Measurements from ENCODE around the gene MRPL38. TPM values are rescaled to one million over a fixed set of nuclear protein-coding genes. Genes with fewer than 3 reads are reported as not detected.

MRPL38 gene
- total RNA-seq, 1 donor from 2014 or later, result 65.6 TPM

DNA sequence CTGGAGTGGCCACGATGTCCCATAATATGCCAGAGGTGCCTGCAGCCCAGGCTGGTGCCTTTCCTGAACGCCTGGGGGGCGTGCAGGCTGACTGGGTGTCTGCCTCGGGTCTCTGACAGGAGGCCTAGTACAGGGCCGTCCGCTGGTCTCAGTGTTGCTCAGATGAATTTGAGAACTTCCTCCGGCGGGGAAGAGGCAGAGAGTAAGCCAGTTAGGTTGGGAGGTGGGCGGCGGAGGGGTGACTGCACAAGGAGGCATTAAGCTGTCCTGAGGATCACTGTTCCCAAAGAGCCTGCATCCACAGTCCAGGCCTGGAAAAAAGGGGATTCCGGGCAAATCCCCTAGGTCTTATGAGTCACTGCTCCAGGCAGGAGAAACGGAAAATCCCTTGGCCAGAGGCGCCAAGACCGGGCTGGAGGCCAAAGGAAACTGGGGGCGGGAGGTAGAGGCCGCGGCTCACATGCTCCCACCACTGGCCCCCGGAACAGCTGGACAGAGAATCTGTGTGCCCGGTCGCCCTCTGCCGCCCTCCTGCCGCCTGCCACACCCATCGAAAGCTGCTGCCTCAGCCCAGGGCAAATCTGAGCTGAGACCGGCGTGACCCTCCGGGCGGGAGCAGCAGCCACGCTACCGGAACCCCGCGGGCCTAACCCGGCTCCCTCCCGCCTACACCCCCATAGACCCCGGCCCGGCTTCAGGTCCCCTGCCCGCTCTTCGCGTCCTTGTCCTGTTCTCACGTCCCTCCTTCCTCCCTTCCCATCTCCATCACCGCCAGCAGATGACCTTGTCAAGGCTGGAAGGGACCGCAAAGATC, 27.5 kb downstream of the MRPL38 start:
- FAIRE-seq, result no peak
- H3K4me3 ChIP-seq (ENCODE audit: insufficient read depth, low read depth, low read length), result peak overlapping the region; percentile 56
- Mint-ChIP-seq H3K9me3 (ENCODE audit: unreplicated experiment) (no peaks in the 10 kb centered on the region), H3K4me3 (ENCODE audit: unreplicated experiment) (peak overlapping the region; percentile 78), H3K4me1 (ENCODE audit: low read depth, unreplicated experiment) (peaks cover 13% of the 10 kb centered on the region), H3K27ac (ENCODE audit: unreplicated experiment) (peak overlapping the region; percentile 75), H3K27me3 (ENCODE audit: low read depth, unreplicated experiment) (peaks cover 15% of the 10 kb centered on the region), H3K36me3 (ENCODE audit: low read depth, unreplicated experiment) (peaks cover 2% of the 10 kb centered on the region)
- no peaks in the 10 kb centered on the region for H3K79me2 ChIP-seq (ENCODE audit: insufficient read depth, low read length)
- peak overlapping the region; percentile 82 for H3K27ac ChIP-seq (ENCODE audit: low read depth, low read length)
- no peaks in the 10 kb centered on the region for H3K9me3 ChIP-seq (ENCODE audit: insufficient read depth, low read depth, low read length)
- H2AFZ ChIP-seq (ENCODE audit: low read depth, low read length), result peak overlapping the region; percentile 85
- peaks cover 5% of the 10 kb centered on the region for H3K27me3 ChIP-seq (ENCODE audit: insufficient read depth, low read length)
- peaks cover 4% of the 10 kb centered on the region for H4K20me1 ChIP-seq (ENCODE audit: insufficient read depth, low read length)
- peak; percentile 90 for DNase-seq (ENCODE audit: low read depth)
- TF ChIP-seq CTCF (IDR thresholded peaks at IDR 0.05; ENCODE audit: insufficient read depth, low read depth, low read length), result no peak
- no peak for TF ChIP-seq EZH2 (IDR thresholded peaks at IDR 0.05; ENCODE audit: insufficient read depth, low read length)
- H3K9ac ChIP-seq (ENCODE audit: low read length), result peak overlapping the region; percentile 78
- H3K4me2 ChIP-seq (ENCODE audit: low read length), result peak overlapping the region; percentile 93
- no peaks in the 10 kb centered on the region for H3K36me3 ChIP-seq (ENCODE audit: insufficient read depth, low read length)
- peaks cover 37% of the 10 kb centered on the region for H3K4me1 ChIP-seq (ENCODE audit: insufficient read depth, low read length)

- DNase-seq (ENCODE audit: low read depth) (no peak), FAIRE-seq (no peak)
- Histone ChIP-seq H2AFZ (ENCODE audit: low read depth, low read length) (peak overlapping the region; percentile 38), H3K36me3 (ENCODE audit: insufficient read depth, low read length) (no peaks in the 10 kb centered on the region), H3K9me3 (ENCODE audit: insufficient read depth, low read depth, low read length) (no peaks in the 10 kb centered on the region), H3K4me2 (ENCODE audit: low read length) (peak overlapping the region; percentile 93), H3K4me3 (ENCODE audit: insufficient read depth, low read depth, low read length) (peak overlapping the region; percentile 56), H3K79me2 (ENCODE audit: insufficient read depth, low read length) (no peaks in the 10 kb centered on the region), H3K9ac (ENCODE audit: low read length) (peak overlapping the region; percentile 78), H3K27ac (ENCODE audit: low read depth, low read length) (peak overlapping the region; percentile 82), H3K27me3 (ENCODE audit: insufficient read depth, low read length) (peaks cover 2% of the 10 kb centered on the region), H3K4me1 (ENCODE audit: insufficient read depth, low read length) (peaks cover 37% of the 10 kb centered on the region), H4K20me1 (ENCODE audit: insufficient read depth, low read length) (peaks cover 4% of the 10 kb centered on the region)
- Mint-ChIP-seq H3K36me3 (ENCODE audit: low read depth, unreplicated experiment) (peaks cover 2% of the 10 kb centered on the region), H3K9me3 (ENCODE audit: unreplicated experiment) (no peaks in the 10 kb centered on the region), H3K4me1 (ENCODE audit: low read depth, unreplicated experiment) (peaks cover 13% of the 10 kb centered on the region), H3K27ac (ENCODE audit: unreplicated experiment) (peak overlapping the region; percentile 69), H3K4me3 (ENCODE audit: unreplicated experiment) (peak overlapping the region; percentile 78), H3K27me3 (ENCODE audit: low read depth, unreplicated experiment) (peaks cover 8% of the 10 kb centered on the region)
- TF ChIP-seq EZH2 (IDR thresholded peaks at IDR 0.05; ENCODE audit: insufficient read depth, low read length), result no peak
- TF ChIP-seq CTCF (IDR thresholded peaks at IDR 0.05; ENCODE audit: insufficient read depth, low read depth, low read length), result no peak
Measured at GRCh38 chr17:75876190-75876937, 28.3 kb downstream of the MRPL38 start.

Data from astrocyte (in vitro differentiated cells and primary cell).